Adrenal gland (tissue), 12 donors: ENCODE data around the gene ACTN1. TPM values are rescaled to one million over a fixed set of nuclear protein-coding genes. Genes with fewer than 3 reads are reported as not detected.

Experiments
- DNase-seq, 7 donors: peaks; one replicate each; pipeline ENCODE4 v3.0.0-alpha.2; 2019 to 2020
- H3K27ac ChIP-seq, 5 donors: fragments of 200-600 bp; sonication (generic) in 4 of 5; 1 replicate in 3 of 5; 2 replicates in 2 of 5; pipeline versions ENCODE4 v1.5.1 to v1.8.0; 2016 to 2020; ENCODE audit warnings: mild to moderate bottlenecking in 1 of 5
- H3K27me3 ChIP-seq: fragments of 200-600 bp; 2 replicates; pipeline ENCODE4 v1.8.0; 2021
- H3K36me3 ChIP-seq, 2 donors: fragments of 200-600 bp; replicated peaks in 1 of 2; 1 replicate in 1 of 2; 2 replicates in 1 of 2; pipeline versions ENCODE4 v1.5.1 to v1.8.0; 2018 to 2022
- H3K4me1 ChIP-seq, 2 donors: fragments of 200-600 bp; replicated peaks in 1 of 2; 1 replicate in 1 of 2; 2 replicates in 1 of 2; pipeline versions ENCODE4 v1.5.1 to v1.8.0; 2018 to 2021
- H3K4me3 ChIP-seq, 4 donors: fragments of 200-600 bp; sonication (generic) in 3 of 4; one replicate each; pipeline ENCODE4 v1.5.1; 2016 to 2018
- H3K9me3 ChIP-seq, 3 donors: fragments of 200-600 bp; sonication (generic) in 1 of 3; replicated peaks in 1 of 3; 1 replicate in 2 of 3; 2 replicates in 1 of 3; pipeline versions ENCODE4 v1.5.1 to v1.8.0; 2016 to 2021
- CTCF ChIP-seq, 6 experiments: fragments of 450-650 bp in 4 of 6; fragments of 200-600 bp in 2 of 6; sonication (generic) in 1 of 6; IDR thresholded peaks; 1 replicate in 5 of 6; 2 replicates in 1 of 6; pipeline versions ENCODE4 v1.5.1 to v1.8.0; 2016 to 2021; ENCODE audit warnings: antibody characterized with exemption in 6 of 6, mild to moderate bottlenecking in 2 of 6, moderate library complexity in 1 of 6
- POLR2A ChIP-seq, 2 donors: fragments of 450-650 bp; IDR thresholded peaks; one replicate each; pipeline ENCODE4 v1.6.1; 2017; ENCODE audit warnings: antibody characterized with exemption in 2 of 2, mild to moderate bottlenecking in 2 of 2, moderate library complexity in 1 of 2
- WGBS, 4 donors: extraction: QIAGEN DNeasy Blood & Tissue Kit in 2 of 4; methylation state at CpG; one replicate each; pipeline versions ENCODE4 v1.1.5 to v1.1.7; 2013 to 2017; 5-methylcytosine and 5-hydroxymethylcytosine counted together
- intact Hi-C, 2 donors: fragments of 100-400 bp; cut with DNase I; formaldehyde crosslinking; loops; one replicate each; pipeline versions ENCODE4 v1.14.1 to v1.15.0; 2022 to 2023
- polyA plus RNA-seq, 3 donors: library from polyadenylated mRNA; stranded (reverse); fragments of 200-250 nt in 2 of 3; fragments of 350-450 nt in 1 of 3; fragmentation: Illumina TruSeq in 1 of 3; extraction: RNeasy Lipid Tissue Mini Kit (QIAGEN cat#74804) in 1 of 3; gene quantifications; one replicate each; pipeline ENCODE4 v1.2.3, GENCODE V29; 2013 to 2014
- total RNA-seq, 9 donors: library from RNA; depleted of rRNA in 4 of 9; stranded (reverse); fragments of >200 nt in 4 of 9; fragments of 120-200 nt in 1 of 9; fragmentation: NEBNext Ultra II Directional in 1 of 9; extraction: Animal tissue kit (Norgen Biotek cat#: 25700) in 1 of 9; gene quantifications; one replicate each; pipeline versions ENCODE4 v1.1.0 to v1.2.4, GENCODE V29; 2013 to 2023
- donor health status: healthy with polysubstance abuse.
- donor health status: Bipolar disorder and iron deficiency.
- donor health status: DM: yes; HTN: yes; CAD: no.
- donor health status: DM: no; HTN: no; CAD: no.
- donor health status: DM: no; HTN: no; CAD: no.
- donor health status: DM: yes; HTN: yes; CAD: no.

ACTN1 gene
- total and polyA plus RNA-seq, 12 donors: 11.6 to 180 (median 74.3) TPM

DNA sequence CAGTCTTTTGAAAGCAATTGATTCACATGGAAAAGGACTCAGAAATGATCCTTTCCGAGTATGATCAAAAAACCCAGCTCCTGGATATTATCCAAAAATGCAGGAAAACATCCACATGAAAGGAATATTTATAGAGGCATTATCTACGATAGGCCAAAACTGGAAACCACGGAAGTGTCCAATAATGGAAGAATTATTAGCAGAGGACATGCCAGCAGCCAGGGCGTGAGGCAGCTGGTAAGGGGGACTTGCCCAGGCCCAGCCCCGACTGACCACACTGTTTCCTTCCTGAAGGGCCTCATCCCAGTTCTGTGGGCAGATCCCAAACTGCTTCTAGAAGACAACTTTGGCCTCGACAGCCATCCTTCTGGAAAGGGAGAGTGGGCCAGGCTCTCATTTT is 20.5 kb downstream of the ACTN1 start:
- 8 to 15% (median 13%) methylated on average over 5 to 6 of the region's 6 CpGs for WGBS, 4 donors
- Histone ChIP-seq H3K27ac (peak overlapping the region in 2 of 5 donors; percentile 35 to 55), H3K36me3 (no peaks in the 10 kb centered on the region), H3K9me3 (no peaks in the 10 kb centered on the region), H3K27me3 (no peaks in the 10 kb centered on the region), H3K4me1 (peaks cover 18 to 52% of the 10 kb centered on the region in 2 donors), H3K4me3 (no peak overlapping the region)
- TF ChIP-seq CTCF (IDR thresholded peaks at IDR 0.05): no peak
- TF ChIP-seq POLR2A (IDR thresholded peaks at IDR 0.05): no peak
- intact Hi-C loops: no loop called here
- peak in 1 of 7 donors; percentile 52 for DNase-seq

DNA sequence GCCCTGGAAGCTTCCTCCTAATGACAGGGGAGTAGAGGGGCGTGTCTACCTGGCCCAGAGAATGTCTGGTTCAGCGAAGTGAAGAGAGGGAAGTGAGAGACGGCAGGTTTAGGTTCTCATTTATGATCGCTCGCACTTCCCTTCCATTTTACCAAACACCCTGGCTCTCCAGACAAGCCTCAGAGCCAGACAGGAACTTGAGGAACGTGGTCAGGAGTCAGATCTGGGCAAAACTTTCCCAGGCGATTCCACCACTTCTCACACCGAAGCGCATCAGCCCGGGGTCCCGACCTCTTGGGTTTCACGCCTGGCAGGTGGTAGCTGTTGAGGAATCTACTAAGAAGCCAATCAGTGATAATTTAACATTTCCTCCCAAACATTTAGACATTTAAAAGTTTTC is 21.3 kb downstream of the ACTN1 start:
- no peak for TF ChIP-seq CTCF (IDR thresholded peaks at IDR 0.05)
- no peak for TF ChIP-seq POLR2A (IDR thresholded peaks at IDR 0.05)
- 70 to 92% (median 76%) methylated on average over 12 of the region's 12 CpGs for WGBS, 4 donors
- no peak overlapping the region for H3K4me3 ChIP-seq
- no peaks in the 10 kb centered on the region for H3K36me3 ChIP-seq
- no peaks in the 10 kb centered on the region for H3K9me3 ChIP-seq
- intact Hi-C loops: no loop called here
- peaks cover 18 to 59% of the 10 kb centered on the region in 2 donors for H3K4me1 ChIP-seq
- DNase-seq: no peak
- peak overlapping the region in 2 of 5 donors; percentile 30 to 35 for H3K27ac ChIP-seq
- no peaks in the 10 kb centered on the region for H3K27me3 ChIP-seq

- Histone ChIP-seq H3K36me3 (no peaks in the 10 kb centered on the region), H3K27me3 (no peaks in the 10 kb centered on the region), H3K27ac (no peak overlapping the region), H3K9me3 (no peaks in the 10 kb centered on the region), H3K4me1 (peaks cover 23 to 62% of the 10 kb centered on the region in 2 donors), H3K4me3 (no peak overlapping the region)
- intact Hi-C loops: no loop called here
- no peak for DNase-seq
- no peak for TF ChIP-seq CTCF (IDR thresholded peaks at IDR 0.05)
- TF ChIP-seq POLR2A (IDR thresholded peaks at IDR 0.05): no peak
- 92 to 97% (median 94%) methylated on average over 2 to 3 of the region's 3 CpGs for WGBS, 4 donors
These were observed 22.4 kb downstream of the ACTN1 start for GRCh38 chr14:68956724-68957123.

DNA sequence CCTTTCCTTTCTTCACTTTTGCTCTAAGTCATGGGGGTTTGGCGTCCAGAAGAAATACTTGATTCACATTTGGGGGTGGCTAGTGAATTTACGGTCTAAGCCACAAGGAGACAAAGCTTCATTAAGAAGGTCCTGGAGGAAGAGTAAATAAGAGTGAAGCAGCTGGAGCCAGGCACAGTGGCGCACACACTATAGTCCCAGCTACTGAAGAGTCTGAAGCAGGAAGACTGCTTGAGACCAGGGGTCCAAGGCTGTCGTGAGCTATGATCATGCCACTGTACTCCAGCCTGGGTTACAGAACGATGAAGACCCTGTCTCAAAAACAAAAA is 23.3 kb downstream of the ACTN1 start:
- H3K9me3 ChIP-seq: no peaks in the 10 kb centered on the region
- H3K27ac ChIP-seq: peak overlapping the region in 1 of 5 donors; percentile 61
- no peaks in the 10 kb centered on the region for H3K36me3 ChIP-seq
- no peak for DNase-seq
- peaks cover 31 to 70% of the 10 kb centered on the region in 2 donors for H3K4me1 ChIP-seq
- intact Hi-C loops: no loop called here
- no peaks in the 10 kb centered on the region for H3K27me3 ChIP-seq
- no peak overlapping the region for H3K4me3 ChIP-seq
- 76 to 81% (median 79%) methylated on average over 5 of the region's 5 CpGs for WGBS, 4 donors
- no peak for TF ChIP-seq POLR2A (IDR thresholded peaks at IDR 0.05)
- TF ChIP-seq CTCF (IDR thresholded peaks at IDR 0.05): no peak
